Caco-2 (cell line): ENCODE measurements around the gene TMEM213. TPM values are rescaled to one million over a fixed set of nuclear protein-coding genes. Genes with fewer than 3 reads are reported as not detected.

Source experiments
- BruUV-seq: library from RNA; stranded (reverse); fragments of 400-500 nt; replicated peaks from 2 replicates; lab custom pipeline; 2021; lab: Mats Ljungman, UMichigan
- CTCF ChIA-PET: fragments of 300-600 bp; sonication (Branson Sonifier 250); formaldehyde crosslinking; loops from one replicate; lab custom pipeline; 2022; ENCODE audit warnings: antibody characterized with exemption; lab: Charles Lee
- POLR2A ChIA-PET: fragments of 300-600 bp; sonication (Branson Sonifier 250); formaldehyde crosslinking; loops from one replicate; lab custom pipeline; 2022; ENCODE audit warnings: antibody characterized with exemption; lab: Charles Lee
- DNase-seq, 2 experiments: peaks; one replicate each; pipeline versions ENCODE4 v3.0.0 to v3.0.0-alpha.2; 2020 to 2022
- H3K27me3 ChIP-seq: replicated peaks from 2 replicates; pipeline ENCODE4 v1.6.0; 2011; ENCODE audit warnings: low read length; ENCODE audit not compliant: control insufficient read depth, insufficient read depth
- H3K36me3 ChIP-seq: 2 replicates; pipeline ENCODE4 v1.5.1; 2011; ENCODE audit warnings: low read length; ENCODE audit not compliant: control insufficient read depth, insufficient read depth
- H3K4me1 ChIP-seq: fragments of 250-450 bp; sonication (Bioruptor Pico); 2 replicates; pipeline ENCODE4 v1.5.1; 2020; ENCODE audit warnings: mild to moderate bottlenecking
- H3K4me3 ChIP-seq: 2 replicates; pipeline ENCODE4 v1.5.1; 2011; ENCODE audit warnings: low read depth, mild to moderate bottlenecking, control low read depth, low read length
- H3K9me3 ChIP-seq: fragments of 250-450 bp; sonication (Bioruptor Pico); 2 replicates; pipeline ENCODE4 v1.5.1; 2020; ENCODE audit warnings: mild to moderate bottlenecking, moderate library complexity
- H3K27ac Mint-ChIP-seq: one replicate; pipeline ENCODE4 v1.8.0; 2022; ENCODE audit warnings: mixed read lengths; ENCODE audit not compliant: unreplicated experiment
- H3K27me3 Mint-ChIP-seq: one replicate; pipeline ENCODE4 v1.8.0; 2022; ENCODE audit warnings: mixed read lengths; ENCODE audit not compliant: insufficient read depth, unreplicated experiment
- H3K36me3 Mint-ChIP-seq: one replicate; pipeline ENCODE4 v1.8.0; 2022; ENCODE audit warnings: mild to moderate bottlenecking, mixed read lengths; ENCODE audit not compliant: insufficient read depth, unreplicated experiment
- H3K4me1 Mint-ChIP-seq: one replicate; pipeline ENCODE4 v1.8.0; 2022; ENCODE audit warnings: low read depth, mixed read lengths; ENCODE audit not compliant: unreplicated experiment
- H3K4me3 Mint-ChIP-seq: one replicate; pipeline ENCODE4 v1.8.0; 2022; ENCODE audit warnings: mild to moderate bottlenecking, moderate library complexity, mixed read lengths; ENCODE audit not compliant: unreplicated experiment
- H3K9me3 Mint-ChIP-seq: one replicate; pipeline ENCODE4 v1.8.0; 2022; ENCODE audit warnings: mixed read lengths; ENCODE audit not compliant: unreplicated experiment
- CTCF ChIP-seq, 2 experiments: fragments of 200-600 bp in 1 of 2; IDR thresholded peaks; 1 replicate in 1 of 2; 2 replicates in 1 of 2; pipeline versions ENCODE4 v1.5.1 to v1.8.0; 2011 to 2022; ENCODE audit warnings: antibody characterized with exemption in 1 of 2, control low read depth in 1 of 2, inconsistent platforms in 1 of 2, low read depth in 1 of 2, low read length in 1 of 2, mild to moderate bottlenecking in 1 of 2, moderate library complexity in 1 of 2; ENCODE audit not compliant: insufficient read depth in 1 of 2, severe bottlenecking in 1 of 2, unreplicated experiment in 1 of 2
- intact Hi-C: fragments of 100-400 bp; cut with micrococcal nuclease; formaldehyde crosslinking; loops from one replicate; pipeline ENCODE4 v1.10.0; 2022; ENCODE audit not compliant: unreplicated experiment
- total RNA-seq: library from RNA; stranded (reverse); gene quantifications from 2 replicates; pipeline ENCODE4 v1.2.3, GENCODE V29; 2022

The TMEM213 gene
- total RNA-seq, 1 experiment from 2014 or later: not detected

GRCh38 chr7:138798836-138799235, 1.0 kb downstream of the TMEM213 start:
- H3K4me1 ChIP-seq: no peaks in the 10 kb centered on the region
- no TSS peak for BruUV-seq
- no peaks in the 10 kb centered on the region for H3K27me3 ChIP-seq
- intact Hi-C loops: no loop called here
- Mint-ChIP-seq H3K4me1 (no peaks in the 10 kb centered on the region), H3K27ac (no peak overlapping the region), H3K9me3 (no peaks in the 10 kb centered on the region), H3K4me3 (no peak overlapping the region), H3K36me3 (no peaks in the 10 kb centered on the region), H3K27me3 (no peaks in the 10 kb centered on the region)
- H3K4me3 ChIP-seq: no peak overlapping the region
- no peaks in the 10 kb centered on the region for H3K36me3 ChIP-seq
- POLR2A ChIA-PET: no interaction called here
- no peaks in the 10 kb centered on the region for H3K9me3 ChIP-seq
- DNase-seq: no peak
- no peak for TF ChIP-seq CTCF (IDR thresholded peaks at IDR 0.05; ENCODE audit: insufficient read depth in 1 of 2, low read depth in 1 of 2, low read length in 1 of 2, severe bottlenecking in 1 of 2, unreplicated experiment in 1 of 2)
- CTCF ChIA-PET: no interaction called here

- no TSS peak for BruUV-seq
- H3K27me3 ChIP-seq: no peaks in the 10 kb centered on the region
- H3K9me3 ChIP-seq: no peaks in the 10 kb centered on the region
- no peaks in the 10 kb centered on the region for H3K36me3 ChIP-seq
- H3K4me3 ChIP-seq: no peak overlapping the region
- CTCF ChIA-PET: no interaction called here
- no peaks in the 10 kb centered on the region for H3K4me1 Mint-ChIP-seq
- no peaks in the 10 kb centered on the region for H3K27me3 Mint-ChIP-seq
- H3K9me3 Mint-ChIP-seq: no peaks in the 10 kb centered on the region
- H3K36me3 Mint-ChIP-seq: no peaks in the 10 kb centered on the region
- POLR2A ChIA-PET: no interaction called here
- no peak overlapping the region for H3K4me3 Mint-ChIP-seq
- H3K4me1 ChIP-seq: no peaks in the 10 kb centered on the region
- H3K27ac Mint-ChIP-seq: no peak overlapping the region
- intact Hi-C loops: no loop called here
- DNase-seq: no peak
- no peak for TF ChIP-seq CTCF (IDR thresholded peaks at IDR 0.05; ENCODE audit: insufficient read depth in 1 of 2, low read depth in 1 of 2, low read length in 1 of 2, severe bottlenecking in 1 of 2, unreplicated experiment in 1 of 2)
Measured at GRCh38 chr7:138799336-138800000, 1.7 kb downstream of the TMEM213 start.

- ChIA-PET POLR2A (no interaction called here), CTCF (no interaction called here)
- Mint-ChIP-seq H3K9me3 (no peaks in the 10 kb centered on the region), H3K4me1 (no peaks in the 10 kb centered on the region), H3K27ac (no peak overlapping the region), H3K4me3 (no peak overlapping the region), H3K27me3 (no peaks in the 10 kb centered on the region), H3K36me3 (no peaks in the 10 kb centered on the region)
- Histone ChIP-seq H3K36me3 (no peaks in the 10 kb centered on the region), H3K9me3 (no peaks in the 10 kb centered on the region), H3K27me3 (no peaks in the 10 kb centered on the region), H3K4me3 (no peak overlapping the region), H3K4me1 (no peaks in the 10 kb centered on the region)
- TF ChIP-seq CTCF (IDR thresholded peaks at IDR 0.05; ENCODE audit: insufficient read depth in 1 of 2, low read depth in 1 of 2, low read length in 1 of 2, severe bottlenecking in 1 of 2, unreplicated experiment in 1 of 2): no peak
- BruUV-seq: no TSS peak
- intact Hi-C loops: no loop called here
- no peak for DNase-seq
Measured at GRCh38 chr7:138801256-138801655, 3.5 kb downstream of the TMEM213 start.
